NOMO-1 (cell line): ENCODE data around the gene SKAP1.
"Not testable (repeated sequence)": the region's sequence is repeated elsewhere in the genome, so short reads cannot be mapped to it uniquely, and the experiment has no call there.

Experiments used
- DNase-seq, 2 experiments: peaks; one replicate each; lab custom pipeline; 2025; ENCODE audit not compliant: unreplicated experiment in 2 of 2; lab: John Stamatoyannopoulos, UW

The SKAP1 gene

GRCh38 chr17:48294020-48294805, 135.8 kb downstream of the SKAP1 start:
- no peak for DNase-seq

- DNase-seq, result no peak
Measured at GRCh38 chr17:48293319-48294019, 136.5 kb downstream of the SKAP1 start.

GRCh38 chr17:48290378-48290777, 139.6 kb downstream of the SKAP1 start:
- no peak for DNase-seq

GRCh38 chr17:48286917-48287316, 143.1 kb downstream of the SKAP1 start:
- DNase-seq, result not testable (repeated sequence)

- no peak for DNase-seq
Measured at GRCh38 chr17:48285614-48286013, 144.4 kb downstream of the SKAP1 start.

- DNase-seq, result no peak
Measured at GRCh38 chr17:48283907-48284306, 146.1 kb downstream of the SKAP1 start.

GRCh38 chr17:48283411-48283810, 146.6 kb downstream of the SKAP1 start:
- no peak for DNase-seq

GRCh38 chr17:48282303-48282702, 147.7 kb downstream of the SKAP1 start:
- peak in 1 of 2 experiments; percentile 10 for DNase-seq

- DNase-seq, result no peak
Measured at GRCh38 chr17:48278760-48279491, 151.1 kb downstream of the SKAP1 start.

GRCh38 chr17:48276776-48277175, 153.2 kb downstream of the SKAP1 start:
- DNase-seq, result no peak

- DNase-seq, result no peak
Measured at GRCh38 chr17:48270899-48271298, 159.1 kb downstream of the SKAP1 start.

GRCh38 chr17:48269209-48269608, 160.8 kb downstream of the SKAP1 start:
- DNase-seq, result no peak

GRCh38 chr17:48263731-48264035, 166.3 kb downstream of the SKAP1 start:
- DNase-seq, result no peak

- DNase-seq, result peak in 1 of 2 experiments; percentile 17
Measured at GRCh38 chr17:48262982-48263730, 166.9 kb downstream of the SKAP1 start.

- DNase-seq, result peak in 1 of 2 experiments; percentile 19
Measured at GRCh38 chr17:48261297-48261880, 168.6 kb downstream of the SKAP1 start.

- peak in 1 of 2 experiments; percentile 14 for DNase-seq
Measured at GRCh38 chr17:48259694-48260291, 170.2 kb downstream of the SKAP1 start.

GRCh38 chr17:48258331-48258730, 171.7 kb downstream of the SKAP1 start:
- no peak for DNase-seq

- no peak for DNase-seq
Measured at GRCh38 chr17:48255759-48256158, 174.3 kb downstream of the SKAP1 start.

- no peak for DNase-seq
Measured at GRCh38 chr17:48254896-48255295, 175.1 kb downstream of the SKAP1 start.

- DNase-seq, result no peak
Measured at GRCh38 chr17:48253975-48254374, 176.0 kb downstream of the SKAP1 start.
